ENCODE measurements around the gene VPREB3. TPM values are rescaled to one million over a fixed set of nuclear protein-coding genes. Genes with fewer than 3 reads are reported as not detected.

The VPREB3 gene
- total RNA-seq, 1 experiment from 2014 or later = 0.28 TPM

- DNase-seq = no peak
- H3K4me1 ChIP-seq = peaks cover 11% of the 10 kb centered on the region
- no peaks in the 10 kb centered on the region for H3K9me3 ChIP-seq (replicated peaks)
- H3K27me3 ChIP-seq = no peaks in the 10 kb centered on the region
- H3K36me3 ChIP-seq = peaks cover 9% of the 10 kb centered on the region
- H3K4me3 ChIP-seq = peak overlapping the region; percentile 95
- H3K27ac ChIP-seq = peak overlapping the region; percentile 97; the same call in 1 of the 2 replicates
These were observed 33.3 kb upstream of the VPREB3 start for GRCh38 chr22:23787600-23787896.

GRCh38 chr22:23786752-23787599 lies 32.8 kb upstream of the VPREB3 start, which contains the start of gene SMARCB1:
Gene SMARCB1, plus strand, starts transcription at chr22:23786966. Its CDS starts 204 bp downstream, at chr22:23787170.
- Histone ChIP-seq H3K4me1 (peaks cover 15% of the 10 kb centered on the region), H3K36me3 (peaks cover 9% of the 10 kb centered on the region)
- peak; percentile 86 to 92 for DNase-seq

GRCh38 chr22:23786261-23786710 lies 32.1 kb upstream of the VPREB3 start:
- DNase-seq = no peak
- no peaks in the 10 kb centered on the region for H3K27me3 ChIP-seq
- peak overlapping the region; percentile 97 for H3K27ac ChIP-seq
- peak overlapping the region; percentile 95 for H3K4me3 ChIP-seq
- peaks cover 22% of the 10 kb centered on the region for H3K4me1 ChIP-seq
- H3K36me3 ChIP-seq = peaks cover 5% of the 10 kb centered on the region; the same call in 1 of the 2 replicates
- no peaks in the 10 kb centered on the region for H3K9me3 ChIP-seq (replicated peaks)

More at GRCh38 chr22:23786752-23787599, 32.8 kb upstream of the VPREB3 start, which contains the start of gene SMARCB1:
- no peaks in the 10 kb centered on the region for H3K9me3 ChIP-seq (replicated peaks)
- H3K27ac ChIP-seq = peak within 1 kb of the TSS; percentile 97
- no peaks in the 10 kb centered on the region for H3K27me3 ChIP-seq
- peak within 1 kb of the TSS; percentile 95 for H3K4me3 ChIP-seq

- H3K4me3 ChIP-seq = no peak overlapping the region
- DNase-seq = peak; percentile 45
- no peaks in the 10 kb centered on the region for H3K36me3 ChIP-seq
- H3K27ac ChIP-seq = no peak overlapping the region
- H3K9me3 ChIP-seq (replicated peaks) = no peaks in the 10 kb centered on the region
- no peaks in the 10 kb centered on the region for H3K27me3 ChIP-seq
- peaks cover 30% of the 10 kb centered on the region for H3K4me1 ChIP-seq
These were observed 30.0 kb upstream of the VPREB3 start for GRCh38 chr22:23784215-23784732.

GRCh38 chr22:23783265-23784150 lies 29.3 kb upstream of the VPREB3 start:
- Histone ChIP-seq H3K27ac (no peak overlapping the region), H3K9me3 (replicated peaks) (no peaks in the 10 kb centered on the region), H3K27me3 (no peaks in the 10 kb centered on the region), H3K4me1 (peaks cover 31% of the 10 kb centered on the region), H3K4me3 (no peak overlapping the region), H3K36me3 (no peaks in the 10 kb centered on the region)
- no peak for DNase-seq

GRCh38 chr22:23782703-23783102 lies 28.5 kb upstream of the VPREB3 start:
- Histone ChIP-seq H3K4me1 (peaks cover 39% of the 10 kb centered on the region), H3K36me3 (no peaks in the 10 kb centered on the region), H3K9me3 (replicated peaks) (no peaks in the 10 kb centered on the region), H3K27me3 (no peaks in the 10 kb centered on the region), H3K4me3 (no peak overlapping the region), H3K27ac (no peak overlapping the region)
- no peak for DNase-seq

GRCh38 chr22:23782252-23782651 lies 28.0 kb upstream of the VPREB3 start:
- Histone ChIP-seq H3K27me3 (no peaks in the 10 kb centered on the region), H3K36me3 (no peaks in the 10 kb centered on the region), H3K9me3 (replicated peaks) (no peaks in the 10 kb centered on the region), H3K4me1 (peaks cover 42% of the 10 kb centered on the region), H3K4me3 (no peak overlapping the region), H3K27ac (no peak overlapping the region)
- DNase-seq = no peak

GRCh38 chr22:23781511-23782183 lies 27.4 kb upstream of the VPREB3 start:
- Histone ChIP-seq H3K4me3 (peak overlapping the region; percentile 20), H3K36me3 (no peaks in the 10 kb centered on the region), H3K4me1 (peaks cover 42% of the 10 kb centered on the region), H3K27ac (peak overlapping the region; percentile 56), H3K27me3 (no peaks in the 10 kb centered on the region), H3K9me3 (replicated peaks) (no peaks in the 10 kb centered on the region)
- DNase-seq = peak; percentile 81 to 82

GRCh38 chr22:23781065-23781464 lies 26.8 kb upstream of the VPREB3 start:
- peak overlapping the region; percentile 56 for H3K27ac ChIP-seq
- H3K4me1 ChIP-seq = peaks cover 47% of the 10 kb centered on the region
- no peaks in the 10 kb centered on the region for H3K9me3 ChIP-seq (replicated peaks)
- no peaks in the 10 kb centered on the region for H3K36me3 ChIP-seq
- peak; percentile 72 to 76 for DNase-seq
- peak overlapping the region; percentile 20 for H3K4me3 ChIP-seq
- no peaks in the 10 kb centered on the region for H3K27me3 ChIP-seq

GRCh38 chr22:23780146-23780748 lies 26.0 kb upstream of the VPREB3 start:
- H3K27ac ChIP-seq = no peak overlapping the region
- H3K9me3 ChIP-seq (replicated peaks) = no peaks in the 10 kb centered on the region
- no peaks in the 10 kb centered on the region for H3K36me3 ChIP-seq
- no peak for DNase-seq
- no peak overlapping the region for H3K4me3 ChIP-seq
- peaks cover 54% of the 10 kb centered on the region for H3K4me1 ChIP-seq
- H3K27me3 ChIP-seq = no peaks in the 10 kb centered on the region

- H3K27me3 ChIP-seq = no peaks in the 10 kb centered on the region
- H3K9me3 ChIP-seq (replicated peaks) = no peaks in the 10 kb centered on the region
- no peaks in the 10 kb centered on the region for H3K36me3 ChIP-seq
- H3K4me1 ChIP-seq = peaks cover 59% of the 10 kb centered on the region
- H3K27ac ChIP-seq = no peak overlapping the region
- DNase-seq = no peak
- no peak overlapping the region for H3K4me3 ChIP-seq
These were observed 25.5 kb upstream of the VPREB3 start for GRCh38 chr22:23779731-23780130.

GRCh38 chr22:23779083-23779482 lies 24.9 kb upstream of the VPREB3 start:
- no peak overlapping the region for H3K4me3 ChIP-seq
- no peak for DNase-seq
- H3K9me3 ChIP-seq (replicated peaks) = no peaks in the 10 kb centered on the region
- H3K27ac ChIP-seq = no peak overlapping the region
- peaks cover 62% of the 10 kb centered on the region for H3K4me1 ChIP-seq
- H3K36me3 ChIP-seq = no peaks in the 10 kb centered on the region
- H3K27me3 ChIP-seq = no peaks in the 10 kb centered on the region

GRCh38 chr22:23778577-23778900 lies 24.3 kb upstream of the VPREB3 start:
- H3K36me3 ChIP-seq = no peaks in the 10 kb centered on the region
- DNase-seq = no peak
- H3K4me3 ChIP-seq = no peak overlapping the region
- no peaks in the 10 kb centered on the region for H3K9me3 ChIP-seq (replicated peaks)
- H3K4me1 ChIP-seq = peaks cover 62% of the 10 kb centered on the region
- H3K27me3 ChIP-seq = no peaks in the 10 kb centered on the region
- H3K27ac ChIP-seq = no peak overlapping the region
